Ectodermal cell (in vitro differentiated cells): ENCODE measurements around the gene COMT.
"Not testable (repeated sequence)": the region's sequence is repeated elsewhere in the genome, so short reads cannot be mapped to it uniquely, and the experiment has no call there.

Experiments used
- H3K27ac ChIP-seq: 2 replicates; pipeline ENCODE4 v1.7.0; 2013; ENCODE audit warnings: mild to moderate bottlenecking, low read depth, low read length; ENCODE audit not compliant: insufficient read depth, poor library complexity, severe bottlenecking
- H3K27me3 ChIP-seq: 2 replicates; pipeline ENCODE4 v1.7.0; 2013; ENCODE audit warnings: mild to moderate bottlenecking, low read length; ENCODE audit not compliant: insufficient read depth, control insufficient read depth, poor library complexity, severe bottlenecking
- H3K36me3 ChIP-seq: one replicate; pipeline ENCODE4 v1.7.0; 2013; ENCODE audit warnings: low read length; ENCODE audit not compliant: control insufficient read depth, insufficient read depth
- H3K4me1 ChIP-seq: one replicate; pipeline ENCODE4 v1.7.0; 2013; ENCODE audit warnings: low read length; ENCODE audit not compliant: control insufficient read depth, insufficient read depth
- H3K4me3 ChIP-seq: 2 replicates; pipeline ENCODE4 v1.7.0; 2013; ENCODE audit warnings: low read depth, low read length, control low read depth; ENCODE audit not compliant: insufficient read depth
- H3K9me3 ChIP-seq: 2 replicates; pipeline ENCODE4 v1.7.0; 2013; ENCODE audit warnings: mild to moderate bottlenecking, low read length, moderate library complexity; ENCODE audit not compliant: control insufficient read depth
- WGBS, 2 experiments: methylation state at CpG; one replicate each; pipeline ENCODE4 v1.1.7; 2013; ENCODE audit warnings: missing lambda C conversion rate in 2 of 2; 5-methylcytosine and 5-hydroxymethylcytosine counted together

COMT gene

DNA sequence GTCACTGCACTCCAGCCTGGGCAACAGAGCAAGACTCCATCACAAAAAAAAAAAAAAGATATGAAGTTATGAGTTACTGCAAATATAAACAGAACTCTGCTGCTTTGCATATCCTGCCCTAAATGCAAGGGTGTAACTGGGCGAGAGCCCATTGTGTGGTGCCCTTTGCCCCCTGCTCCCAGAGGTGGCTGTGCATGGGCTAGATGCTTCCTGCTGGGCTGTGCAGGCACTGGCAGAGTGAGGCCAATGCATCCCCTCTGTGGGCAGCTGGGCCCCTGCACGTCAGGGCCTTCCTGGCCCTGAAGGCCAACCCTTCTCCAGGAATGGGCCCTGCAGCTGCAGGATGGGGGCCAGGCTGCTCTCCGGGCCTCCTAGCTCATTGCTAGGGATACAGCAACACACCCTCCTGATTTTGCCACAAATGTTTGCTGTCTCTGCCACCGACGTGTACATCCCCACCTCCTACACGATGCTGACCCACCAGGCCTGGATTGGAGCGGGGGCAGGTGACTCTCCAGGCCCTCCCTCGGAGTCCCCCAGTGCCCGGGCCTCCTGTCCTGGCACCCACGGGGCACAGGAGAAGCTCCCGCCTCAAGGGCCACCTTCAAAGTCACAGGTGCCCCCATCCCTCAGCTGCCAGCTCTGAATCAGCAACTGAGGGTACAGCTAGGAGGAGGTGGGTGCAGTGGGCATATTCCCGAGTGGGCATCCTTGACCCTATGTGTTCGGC lies 40.7 kb upstream of the COMT start:
- Histone ChIP-seq H3K36me3 (no peaks in the 10 kb centered on the region), H3K4me1 (peaks cover 19% of the 10 kb centered on the region), H3K27me3 (no peaks in the 10 kb centered on the region), H3K4me3 (no peak overlapping the region), H3K9me3 (no peaks in the 10 kb centered on the region), H3K27ac (no peak overlapping the region)
- WGBS, 2 experiments, result 93 to 94% methylated on average over 13 of the region's 13 CpGs

GRCh38 chr22:19901577-19902244 lies 39.9 kb upstream of the COMT start:
- Histone ChIP-seq H3K4me1 (peaks cover 19% of the 10 kb centered on the region), H3K9me3 (no peaks in the 10 kb centered on the region), H3K27ac (no peak overlapping the region), H3K27me3 (no peaks in the 10 kb centered on the region), H3K4me3 (no peak overlapping the region), H3K36me3 (no peaks in the 10 kb centered on the region)
- 90 to 92% methylated on average over 11 of the region's 11 CpGs for WGBS, 2 experiments

GRCh38 chr22:19902245-19902715 lies 39.3 kb upstream of the COMT start:
- Histone ChIP-seq H3K27me3 (no peaks in the 10 kb centered on the region), H3K4me3 (no peak overlapping the region), H3K9me3 (no peaks in the 10 kb centered on the region), H3K36me3 (no peaks in the 10 kb centered on the region), H3K4me1 (peaks cover 19% of the 10 kb centered on the region), H3K27ac (peak overlapping the region; percentile 52)
- whole genome bisulfite sequencing, 2 experiments, result 78 to 84% methylated on average over 7 of the region's 7 CpGs

DNA sequence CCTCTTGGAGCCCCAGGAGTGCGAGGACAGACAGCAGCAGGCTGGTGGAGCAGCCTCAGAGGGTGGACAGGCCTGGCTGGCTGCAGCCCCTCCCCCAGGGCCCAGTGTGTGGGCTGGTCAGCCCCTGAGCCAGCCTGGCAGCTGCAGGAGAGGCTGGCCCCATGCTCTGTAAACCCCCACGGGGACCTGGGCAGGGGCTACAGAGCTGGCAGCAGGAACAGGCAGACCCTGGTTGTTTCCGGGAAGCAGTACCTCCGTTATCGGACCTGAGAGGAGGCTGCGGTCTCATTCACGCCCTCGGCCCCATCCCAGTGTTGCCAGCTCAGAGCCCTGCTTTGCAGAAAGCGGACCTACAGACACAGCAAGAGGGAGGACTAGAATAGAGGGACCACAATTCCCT lies 38.5 kb upstream of the COMT start:
- no peak overlapping the region for H3K4me3 ChIP-seq
- H3K27me3 ChIP-seq, result no peaks in the 10 kb centered on the region
- 58 to 62% methylated on average over 9 of the region's 9 CpGs for WGBS, 2 experiments
- H3K4me1 ChIP-seq, result peaks cover 19% of the 10 kb centered on the region
- no peak overlapping the region for H3K27ac ChIP-seq
- H3K36me3 ChIP-seq, result no peaks in the 10 kb centered on the region
- H3K9me3 ChIP-seq, result no peaks in the 10 kb centered on the region

- Histone ChIP-seq H3K27ac (no peak overlapping the region), H3K4me1 (peaks cover 19% of the 10 kb centered on the region), H3K4me3 (no peak overlapping the region), H3K27me3 (no peaks in the 10 kb centered on the region), H3K36me3 (no peaks in the 10 kb centered on the region), H3K9me3 (no peaks in the 10 kb centered on the region)
- WGBS, 2 experiments, result 61 to 65% methylated on average over 12 of the region's 12 CpGs
Observed at GRCh38 chr22:19903513-19903912, 38.1 kb upstream of the COMT start.

DNA sequence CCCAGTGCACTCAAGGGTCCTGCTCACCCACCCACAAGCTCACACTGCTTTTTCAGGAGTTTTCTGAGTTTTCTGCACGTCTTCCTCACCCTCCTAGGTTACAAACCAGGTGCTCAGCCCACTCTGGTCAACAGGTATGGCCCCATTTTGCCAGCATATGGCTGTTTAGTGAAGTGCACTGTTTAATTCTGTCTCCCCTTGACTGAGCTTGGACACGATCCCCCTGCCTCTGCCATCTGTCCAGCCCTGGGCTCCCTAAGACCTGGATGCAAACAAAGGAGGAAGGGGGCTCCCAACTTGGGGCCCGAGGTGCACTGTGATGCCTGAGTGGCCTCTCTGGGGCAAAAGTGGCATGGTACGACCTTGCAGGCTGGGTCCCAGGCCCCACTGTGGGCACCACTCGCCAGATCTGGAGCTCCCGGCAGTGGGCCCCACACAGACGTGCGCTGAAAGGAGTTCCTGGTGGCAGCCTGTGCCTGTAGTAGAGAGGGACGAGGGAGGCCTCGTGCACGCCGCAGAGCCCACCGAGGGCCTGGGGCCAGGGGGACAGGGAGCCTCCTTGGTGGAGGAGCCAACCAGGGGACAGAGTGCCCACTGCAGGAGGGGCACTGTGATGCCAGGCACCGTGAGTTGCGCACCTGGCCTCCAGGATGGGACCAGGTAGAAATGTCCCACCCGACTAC lies 37.3 kb upstream of the COMT start:
- H3K27ac ChIP-seq, result no peak overlapping the region
- no peaks in the 10 kb centered on the region for H3K27me3 ChIP-seq
- WGBS, 2 experiments, result 83% methylated on average over 16 of the region's 16 CpGs
- H3K4me3 ChIP-seq, result no peak overlapping the region
- H3K4me1 ChIP-seq, result peaks cover 19% of the 10 kb centered on the region
- no peaks in the 10 kb centered on the region for H3K36me3 ChIP-seq
- no peaks in the 10 kb centered on the region for H3K9me3 ChIP-seq

GRCh38 chr22:19904935-19905334 lies 36.6 kb upstream of the COMT start:
- H3K9me3 ChIP-seq, result no peaks in the 10 kb centered on the region
- no peaks in the 10 kb centered on the region for H3K27me3 ChIP-seq
- 92 to 95% methylated on average over 7 of the region's 7 CpGs for WGBS, 2 experiments
- peaks cover 19% of the 10 kb centered on the region for H3K4me1 ChIP-seq
- H3K4me3 ChIP-seq, result no peak overlapping the region
- no peak overlapping the region for H3K27ac ChIP-seq
- no peaks in the 10 kb centered on the region for H3K36me3 ChIP-seq

- Histone ChIP-seq H3K9me3 (no peaks in the 10 kb centered on the region), H3K36me3 (no peaks in the 10 kb centered on the region), H3K27ac (no peak overlapping the region), H3K4me3 (no peak overlapping the region), H3K4me1 (peaks cover 19% of the 10 kb centered on the region), H3K27me3 (no peaks in the 10 kb centered on the region)
- WGBS, 2 experiments, result 90% methylated on average over 21 to 22 of the region's 22 CpGs
Observed at GRCh38 chr22:19905347-19906276, 36.0 kb upstream of the COMT start.

DNA sequence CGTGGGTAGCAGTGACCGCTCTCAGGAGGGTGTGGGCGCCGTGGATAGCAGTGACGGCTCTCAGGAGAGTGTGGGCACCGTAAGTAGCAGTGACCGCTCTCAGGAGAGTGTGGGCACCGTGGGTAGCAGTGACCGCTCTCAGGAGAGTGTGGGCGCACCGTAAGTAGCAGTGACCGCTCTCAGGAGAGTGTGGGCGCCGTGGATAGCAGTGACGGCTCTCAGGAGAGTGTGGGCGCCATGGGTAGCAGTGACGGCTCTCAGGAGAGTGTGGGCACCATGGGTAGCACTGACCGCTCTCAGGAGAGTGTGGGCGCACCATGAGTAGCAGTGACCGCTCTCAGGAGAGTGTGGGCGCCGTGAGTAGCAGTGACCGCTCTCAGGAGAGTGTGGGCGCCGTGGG lies 34.7 kb upstream of the COMT start:
- peaks cover 19% of the 10 kb centered on the region for H3K4me1 ChIP-seq
- not testable (repeated sequence) for H3K9me3 ChIP-seq, H3K27ac ChIP-seq, H3K36me3 ChIP-seq, H3K4me3 ChIP-seq, H3K27me3 ChIP-seq
- 90 to 91% methylated on average over 25 of the region's 25 CpGs for WGBS, 2 experiments
